ENCODE measurements around the gene CARD9.

The CARD9 gene

DNA sequence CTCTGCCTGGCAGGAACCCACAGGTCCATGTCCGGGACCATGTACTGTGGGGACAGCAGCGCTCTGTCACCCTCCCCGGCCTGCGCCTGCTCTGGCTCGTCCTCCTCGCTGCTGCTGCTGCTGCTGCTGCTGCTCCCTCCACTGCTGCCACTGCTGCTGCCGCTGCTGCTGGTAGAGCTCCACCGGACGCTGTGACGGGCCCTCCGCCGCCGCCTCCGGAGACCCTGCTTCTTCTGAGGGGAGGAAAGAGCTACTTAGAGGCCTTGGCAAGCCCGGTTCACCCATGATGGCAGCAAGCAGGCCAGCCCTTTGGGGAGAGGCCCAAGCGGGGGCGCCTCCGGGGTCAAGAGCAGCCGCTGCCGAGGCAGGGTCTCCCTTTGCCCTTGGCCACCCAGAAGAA is 10.0 kb upstream of the CARD9 start:
- no peak overlapping the region for H3K4me3 ChIP-seq (replicated peaks; ENCODE audit: low read depth, low read length)
- TF ChIP-seq, protein P1, sequence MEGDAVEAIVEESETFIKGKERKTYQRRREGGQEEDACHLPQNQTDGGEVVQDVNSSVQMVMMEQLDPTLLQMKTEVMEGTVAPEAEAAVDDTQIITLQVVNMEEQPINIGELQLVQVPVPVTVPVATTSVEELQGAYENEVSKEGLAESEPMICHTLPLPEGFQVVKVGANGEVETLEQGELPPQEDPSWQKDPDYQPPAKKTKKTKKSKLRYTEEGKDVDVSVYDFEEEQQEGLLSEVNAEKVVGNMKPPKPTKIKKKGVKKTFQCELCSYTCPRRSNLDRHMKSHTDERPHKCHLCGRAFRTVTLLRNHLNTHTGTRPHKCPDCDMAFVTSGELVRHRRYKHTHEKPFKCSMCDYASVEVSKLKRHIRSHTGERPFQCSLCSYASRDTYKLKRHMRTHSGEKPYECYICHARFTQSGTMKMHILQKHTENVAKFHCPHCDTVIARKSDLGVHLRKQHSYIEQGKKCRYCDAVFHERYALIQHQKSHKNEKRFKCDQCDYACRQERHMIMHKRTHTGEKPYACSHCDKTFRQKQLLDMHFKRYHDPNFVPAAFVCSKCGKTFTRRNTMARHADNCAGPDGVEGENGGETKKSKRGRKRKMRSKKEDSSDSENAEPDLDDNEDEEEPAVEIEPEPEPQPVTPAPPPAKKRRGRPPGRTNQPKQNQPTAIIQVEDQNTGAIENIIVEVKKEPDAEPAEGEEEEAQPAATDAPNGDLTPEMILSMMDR (IDR thresholded peaks at IDR 0.05; ENCODE audit: insufficient read depth, low read length, poor library complexity, severe bottlenecking), result no peak
- no peaks in the 10 kb centered on the region for H3K27me3 ChIP-seq (replicated peaks; ENCODE audit: control insufficient read depth, insufficient read depth, low read length)
- peaks cover 38% of the 10 kb centered on the region for H3K36me3 ChIP-seq (ENCODE audit: control insufficient read depth, insufficient read depth, low read length)
- DNase-seq (ENCODE audit: extremely low read depth, insufficient read length), result no peak

DNA sequence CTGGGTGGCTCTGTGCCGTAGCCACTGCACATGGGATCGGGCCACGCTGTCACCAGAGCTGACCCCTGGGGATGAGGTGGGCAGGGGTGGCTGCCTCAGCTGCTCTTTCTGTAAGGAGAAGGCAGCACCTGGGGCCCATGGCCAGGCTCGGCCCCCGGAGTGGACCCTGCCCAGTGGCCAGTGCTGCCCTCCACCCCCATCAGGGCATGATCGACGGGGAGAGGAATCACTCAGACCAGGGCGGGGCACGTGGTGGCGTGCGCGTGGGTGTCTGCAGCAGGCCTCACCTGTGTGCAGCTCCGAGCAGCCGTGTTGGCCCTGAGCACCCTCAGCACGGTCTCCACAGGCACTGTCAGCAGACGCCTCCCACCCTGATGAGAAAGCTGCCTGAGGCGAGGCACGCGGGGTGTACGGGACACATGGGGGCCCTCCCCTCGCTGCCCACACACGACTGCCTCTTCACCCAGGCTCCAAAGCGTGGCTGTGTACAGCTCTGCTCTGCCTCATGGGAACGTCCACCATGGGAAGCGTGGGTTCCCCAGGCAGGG is 8.6 kb upstream of the CARD9 start:
- no peaks in the 10 kb centered on the region for H3K27me3 ChIP-seq (replicated peaks; ENCODE audit: control insufficient read depth, insufficient read depth, low read length)
- no peak for DNase-seq (ENCODE audit: extremely low read depth, insufficient read length)
- peaks cover 38% of the 10 kb centered on the region for H3K36me3 ChIP-seq (ENCODE audit: control insufficient read depth, insufficient read depth, low read length)
- TF ChIP-seq, protein P1 (IDR thresholded peaks at IDR 0.05; ENCODE audit: insufficient read depth, low read length, poor library complexity, severe bottlenecking), result no peak
- H3K4me3 ChIP-seq (replicated peaks; ENCODE audit: low read depth, low read length), result no peak overlapping the region

DNA sequence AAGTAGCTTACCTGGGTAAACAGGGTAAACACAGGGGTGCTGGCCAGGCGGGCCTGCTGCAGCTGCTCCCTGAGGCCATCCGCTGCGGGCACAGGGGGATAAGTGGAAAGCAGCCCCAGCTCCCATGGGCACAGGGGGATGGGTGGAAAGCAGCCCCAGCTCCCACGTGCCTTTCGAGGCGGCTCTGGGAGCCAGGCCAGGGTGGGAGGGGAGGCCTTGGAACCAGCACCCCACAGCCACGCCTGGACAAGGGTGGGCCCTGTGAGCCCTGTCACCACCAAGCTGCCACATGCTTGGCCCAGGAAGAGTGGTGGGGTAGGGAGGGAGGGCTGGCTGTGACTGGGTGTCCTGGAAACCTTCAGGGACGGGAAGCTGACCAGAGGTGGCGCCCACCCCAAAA is 7.8 kb upstream of the CARD9 start:
- H3K36me3 ChIP-seq (ENCODE audit: control insufficient read depth, insufficient read depth, low read length), result peaks cover 37% of the 10 kb centered on the region

DNA sequence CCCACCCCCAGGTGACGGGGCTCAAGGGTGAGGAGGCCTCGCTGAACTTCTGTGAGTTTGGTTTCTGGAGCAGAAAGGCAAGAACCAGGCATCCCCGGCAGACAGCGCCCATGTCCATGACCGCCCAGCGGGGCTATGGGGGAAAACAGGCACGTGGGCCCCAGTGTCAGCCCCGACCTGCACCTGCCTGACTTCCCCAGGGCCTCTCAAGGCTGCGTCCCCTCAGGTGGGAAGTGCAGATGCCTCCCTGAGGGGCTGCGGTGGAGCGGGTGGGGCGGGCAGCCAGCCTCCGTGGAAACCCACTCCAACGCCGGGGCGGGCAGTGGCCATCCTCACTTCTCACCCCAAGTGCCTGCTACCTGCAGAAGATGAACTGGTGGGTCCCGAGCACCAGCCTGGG is 6.9 kb upstream of the CARD9 start:
- peaks cover 42% of the 10 kb centered on the region for H3K36me3 ChIP-seq (ENCODE audit: control insufficient read depth, insufficient read depth, low read length)
- no peak overlapping the region for H3K4me3 ChIP-seq (replicated peaks; ENCODE audit: low read depth, low read length)
- TF ChIP-seq, protein P1 (IDR thresholded peaks at IDR 0.05; ENCODE audit: insufficient read depth, low read length, poor library complexity, severe bottlenecking), result no peak
- no peak for DNase-seq (ENCODE audit: extremely low read depth, insufficient read length)
- no peaks in the 10 kb centered on the region for H3K27me3 ChIP-seq (replicated peaks; ENCODE audit: control insufficient read depth, insufficient read depth, low read length)

More for the DNA sequence above, 7.8 kb upstream of the CARD9 start:
- Histone ChIP-seq H3K27me3 (replicated peaks; ENCODE audit: control insufficient read depth, insufficient read depth, low read length) (no peaks in the 10 kb centered on the region), H3K4me3 (replicated peaks; ENCODE audit: low read depth, low read length) (no peak overlapping the region)
- DNase-seq (ENCODE audit: extremely low read depth, insufficient read length), result no peak
- TF ChIP-seq, protein P1 (IDR thresholded peaks at IDR 0.05; ENCODE audit: insufficient read depth, low read length, poor library complexity, severe bottlenecking), result no peak

DNA sequence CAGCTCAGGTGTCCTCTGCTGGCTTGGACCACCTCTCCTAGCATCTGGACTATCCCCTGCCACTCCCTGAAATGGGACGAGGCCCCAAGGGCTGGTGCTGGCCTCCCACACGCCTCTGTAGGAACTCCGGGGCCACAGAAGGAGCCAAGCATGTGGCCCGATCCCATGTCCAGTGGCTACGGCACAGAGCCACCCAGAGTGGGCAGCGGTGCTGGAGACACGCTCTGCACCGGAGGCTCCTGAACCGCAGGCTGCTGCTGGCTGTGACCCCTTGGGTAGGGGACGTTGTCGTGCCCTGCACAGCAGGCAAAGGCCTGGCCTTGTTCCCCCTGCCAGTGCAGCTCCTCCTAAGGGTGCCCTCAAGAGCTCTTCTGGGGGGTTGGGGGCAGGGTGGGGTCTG is 6.4 kb upstream of the CARD9 start:
- Histone ChIP-seq H3K36me3 (ENCODE audit: control insufficient read depth, insufficient read depth, low read length) (peaks cover 45% of the 10 kb centered on the region), H3K27me3 (replicated peaks; ENCODE audit: control insufficient read depth, insufficient read depth, low read length) (no peaks in the 10 kb centered on the region), H3K4me3 (replicated peaks; ENCODE audit: low read depth, low read length) (no peak overlapping the region)
- TF ChIP-seq, protein P1 (IDR thresholded peaks at IDR 0.05; ENCODE audit: insufficient read depth, low read length, poor library complexity, severe bottlenecking), result no peak
- DNase-seq (ENCODE audit: extremely low read depth, insufficient read length), result no peak

DNA sequence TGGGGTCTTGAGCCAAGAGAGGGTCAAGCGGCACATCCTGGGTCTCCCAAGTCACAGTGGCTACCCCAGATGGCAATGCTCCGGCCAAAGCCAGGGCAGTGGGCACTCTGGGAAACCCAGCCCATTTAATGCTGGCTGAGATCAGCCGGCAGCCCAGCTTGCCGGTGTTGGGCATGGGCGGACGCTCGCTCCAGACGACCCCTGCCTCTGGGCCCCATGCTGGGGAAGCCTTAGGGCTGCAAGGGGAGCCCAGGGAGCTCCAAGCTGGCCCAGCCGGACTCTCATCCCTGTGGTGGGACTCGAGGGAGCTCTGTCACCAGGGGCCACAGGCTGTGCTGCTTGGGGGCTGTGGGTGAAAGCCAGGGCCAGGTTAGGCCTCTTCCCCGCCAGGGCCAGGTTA is 5.9 kb upstream of the CARD9 start:
- DNase-seq (ENCODE audit: extremely low read depth, insufficient read length), result no peak
- no peaks in the 10 kb centered on the region for H3K27me3 ChIP-seq (replicated peaks; ENCODE audit: control insufficient read depth, insufficient read depth, low read length)
- peaks cover 45% of the 10 kb centered on the region for H3K36me3 ChIP-seq (ENCODE audit: control insufficient read depth, insufficient read depth, low read length)
- TF ChIP-seq, protein P1 (IDR thresholded peaks at IDR 0.05; ENCODE audit: insufficient read depth, low read length, poor library complexity, severe bottlenecking), result no peak
- H3K4me3 ChIP-seq (replicated peaks; ENCODE audit: low read depth, low read length), result no peak overlapping the region
